HL-60/S4 treated with phorbol 12-myristate 13-acetate at 8.2 ng/mL for 4 days and 3 days (cell line): ENCODE results near the gene PICK1.
"Not testable (repeated sequence)": the region's sequence is repeated elsewhere in the genome, so short reads cannot be mapped to it uniquely, and the experiment has no call there.

Experiments used
- in situ Hi-C: fragments of 300-500 bp; cut with MboI; formaldehyde crosslinking; loops from 2 replicates; pipeline ENCODE4 v1.15.0; 2022; ENCODE audit warnings: low sequenced_read_pairs

Gene PICK1

DNA sequence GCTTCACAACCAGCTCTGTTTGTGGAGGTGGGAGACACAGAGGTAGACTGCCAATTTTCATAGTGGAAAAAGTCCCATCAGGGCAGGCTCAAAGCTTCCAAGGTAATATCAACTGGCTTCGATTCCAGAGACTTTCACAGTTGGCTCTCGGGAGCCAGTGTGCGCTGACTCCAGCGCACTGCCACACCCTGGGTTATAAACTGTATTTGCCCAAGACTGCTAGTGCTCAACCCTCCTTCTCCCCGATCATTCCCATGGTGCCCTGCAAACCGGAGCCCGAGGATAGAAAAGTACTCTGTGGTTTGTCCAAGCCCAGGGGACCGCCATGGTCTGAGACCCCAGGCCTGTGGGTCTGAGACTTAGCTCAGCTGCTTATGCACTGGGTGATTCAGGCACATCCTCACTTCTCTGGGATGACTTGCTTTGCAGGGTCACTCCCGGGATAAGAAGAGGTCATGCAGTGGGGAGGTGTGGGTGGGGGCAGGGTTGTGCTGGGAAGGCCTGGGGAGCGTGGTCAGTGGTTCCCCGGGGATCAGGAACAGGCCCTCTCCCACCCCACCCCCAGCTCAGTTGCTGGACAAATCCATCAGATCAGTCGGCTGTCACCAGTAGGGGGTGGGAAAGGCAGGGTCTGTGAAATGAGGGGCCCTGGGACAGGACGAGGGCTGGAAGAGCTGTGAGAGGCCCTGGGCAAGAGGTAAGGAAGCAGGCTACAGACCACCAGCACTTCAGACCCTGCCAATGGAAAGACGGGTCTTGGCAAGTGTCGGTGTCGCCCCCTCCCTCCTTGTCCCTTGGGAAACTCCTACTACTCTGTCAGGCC, 26.7 kb upstream of the PICK1 start:
- in situ Hi-C loops: no loop called here

DNA sequence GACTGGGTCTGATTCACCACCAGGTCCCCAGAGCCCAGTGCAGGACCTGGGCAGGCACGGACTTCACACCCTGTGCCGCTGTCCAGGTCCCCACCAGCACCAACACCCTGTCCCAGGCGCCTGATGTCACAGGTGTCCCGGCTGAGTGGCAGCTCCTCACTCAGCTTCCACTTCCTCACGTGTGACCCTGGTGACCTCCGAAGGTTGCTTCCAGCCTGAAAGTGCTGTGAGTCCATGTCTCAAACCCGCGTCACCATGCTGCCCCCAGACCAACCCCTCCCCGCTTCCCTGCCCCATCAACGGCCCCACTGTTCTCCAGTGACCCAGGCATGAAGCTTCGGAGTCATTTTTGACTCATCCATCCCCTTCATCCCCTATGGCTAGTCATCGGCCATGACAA, 25.7 kb upstream of the PICK1 start:
- in situ Hi-C loops: no loop called here

DNA sequence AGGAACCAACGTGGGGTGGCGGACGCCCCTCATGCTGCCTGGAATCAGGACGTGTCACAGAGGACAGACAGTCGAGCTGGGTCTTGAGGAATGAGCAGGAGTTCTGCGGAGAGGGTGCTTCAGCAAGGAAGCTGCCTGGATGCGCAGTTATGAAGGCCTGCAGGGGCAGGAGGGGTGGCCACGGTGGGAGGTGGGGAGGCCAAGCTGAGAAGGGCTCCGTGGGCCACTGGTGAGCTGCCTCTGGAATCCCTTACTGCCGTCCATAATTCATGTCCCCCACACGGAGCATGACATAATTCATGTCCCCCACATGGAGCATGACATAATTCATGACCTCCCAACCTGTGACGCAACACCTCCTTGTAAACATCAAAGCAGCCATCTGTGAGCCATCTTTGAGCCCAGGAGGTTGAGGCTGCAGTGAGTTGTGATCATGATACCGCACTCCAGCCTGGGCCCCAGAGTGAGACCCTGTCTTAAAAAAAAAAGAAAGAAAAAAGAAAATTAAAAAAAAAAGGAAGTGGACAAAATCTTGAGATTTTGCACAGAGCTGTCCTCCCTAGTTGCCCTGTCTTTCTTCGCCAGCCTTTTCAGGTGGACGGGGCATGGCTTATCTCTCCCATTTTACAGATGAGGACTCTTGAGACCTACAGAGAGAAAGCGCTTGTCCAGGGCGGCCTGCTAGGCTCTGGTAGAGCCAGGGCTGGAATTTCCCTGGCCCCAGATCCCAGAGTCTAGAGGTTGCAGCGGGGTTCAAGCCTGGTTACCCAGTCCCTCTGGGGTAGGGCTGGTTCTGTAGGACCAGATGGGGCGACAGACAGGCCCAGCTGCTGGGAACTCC, 24.3 kb upstream of the PICK1 start:
- in situ Hi-C loops: no loop called here

DNA sequence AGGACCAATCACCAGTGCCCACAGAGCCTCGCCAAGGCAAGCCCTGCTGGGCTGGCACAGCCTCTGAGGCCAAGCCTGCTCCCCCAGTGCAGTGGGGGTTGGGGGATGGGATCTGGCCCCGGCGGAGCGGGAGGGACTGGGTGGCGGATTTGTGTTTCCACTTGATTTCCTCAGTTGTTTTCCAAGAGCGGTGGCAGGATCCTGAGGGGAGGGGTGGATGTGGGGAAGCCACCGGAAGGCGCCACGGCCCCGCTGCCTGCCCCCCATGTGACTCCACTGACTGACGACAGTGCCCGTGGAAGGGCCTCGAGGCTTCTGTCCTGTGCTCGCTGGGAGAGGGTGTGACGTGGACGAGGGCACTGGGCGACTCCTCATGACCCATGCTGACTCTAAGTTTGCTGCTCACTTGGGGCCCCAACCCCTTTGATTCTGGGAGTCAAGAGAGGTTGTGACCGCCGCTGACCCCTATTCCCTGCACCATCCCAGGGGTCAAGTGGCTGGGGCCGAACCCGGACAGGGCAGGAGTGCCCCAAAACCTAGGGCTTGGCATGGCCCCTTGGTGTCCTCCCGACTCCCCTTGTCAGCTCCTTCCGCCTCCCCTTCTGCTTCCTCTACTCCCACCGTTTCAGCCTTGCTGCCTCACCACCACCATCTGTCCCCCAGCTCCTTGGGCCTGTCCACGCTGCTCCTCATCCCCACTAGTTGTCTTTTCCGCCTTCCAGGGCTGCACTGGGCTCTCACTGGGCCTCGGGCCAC, 23.5 kb upstream of the PICK1 start:
- in situ Hi-C loops: no loop called here

- in situ Hi-C loops: no loop called here
These were observed 22.8 kb upstream of the PICK1 start for GRCh38 chr22:38034278-38034882.

GRCh38 chr22:38034884-38035529, 22.2 kb upstream of the PICK1 start:
- in situ Hi-C loops: no loop called here

DNA sequence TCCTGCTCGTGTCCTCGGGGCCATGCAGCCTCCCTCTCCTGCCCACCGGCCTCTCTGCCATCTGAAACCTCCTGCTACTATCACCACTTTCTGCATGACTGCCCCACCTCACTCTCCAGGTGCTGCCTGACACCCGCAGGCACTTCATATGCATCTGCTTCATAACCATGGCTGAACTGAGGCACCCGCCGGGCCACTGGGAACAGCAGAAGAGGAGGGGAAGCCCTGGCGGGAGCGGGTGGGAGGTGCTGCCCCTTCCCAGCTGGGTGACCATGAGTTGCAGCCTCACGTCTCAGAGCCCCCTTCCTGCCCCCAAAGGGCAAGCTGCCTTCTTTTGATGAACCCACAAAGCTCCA, 21.7 kb upstream of the PICK1 start:
- in situ Hi-C loops: no loop called here

GRCh38 chr22:38036392-38037062, 20.7 kb upstream of the PICK1 start:
- in situ Hi-C loops: no loop called here

DNA sequence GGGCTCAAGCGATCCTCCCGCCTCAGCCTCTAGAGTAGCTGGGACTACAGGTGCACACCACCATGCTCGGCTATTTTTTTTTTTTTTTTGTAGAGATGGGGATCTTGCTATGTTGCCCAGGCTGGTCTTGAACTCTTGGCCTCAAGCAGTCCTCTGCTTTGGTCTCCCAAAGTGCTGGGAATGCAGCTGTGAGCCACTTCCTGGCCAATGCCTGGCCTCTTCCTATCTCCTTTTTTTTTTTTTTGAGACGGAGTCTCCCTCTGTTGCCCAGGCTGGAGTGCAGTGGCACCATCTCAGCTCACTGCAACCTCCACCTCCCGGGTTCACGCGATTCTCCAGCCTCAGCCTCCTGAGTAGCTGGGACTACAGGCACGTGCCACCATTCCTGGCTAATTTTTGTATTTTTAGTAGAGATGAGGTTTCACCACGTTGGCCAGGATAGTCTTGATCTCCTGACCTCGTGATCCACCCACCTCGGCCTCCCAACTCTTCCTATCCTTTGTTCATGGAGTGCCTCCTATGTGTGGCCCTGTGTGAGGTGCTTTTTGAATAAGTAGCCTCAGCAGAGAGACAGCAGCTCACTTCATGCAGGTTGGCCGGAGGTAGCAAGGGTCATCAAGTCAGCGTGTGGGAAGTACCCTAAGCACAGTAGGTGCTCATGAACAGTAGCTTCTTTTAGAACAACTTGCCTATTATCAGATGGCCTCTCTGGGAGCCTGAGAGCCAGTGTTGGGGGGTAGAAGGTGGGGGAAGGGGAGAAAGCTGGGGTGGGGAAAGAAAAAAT, 19.6 kb upstream of the PICK1 start:
- in situ Hi-C loops: not testable (repeated sequence)

DNA sequence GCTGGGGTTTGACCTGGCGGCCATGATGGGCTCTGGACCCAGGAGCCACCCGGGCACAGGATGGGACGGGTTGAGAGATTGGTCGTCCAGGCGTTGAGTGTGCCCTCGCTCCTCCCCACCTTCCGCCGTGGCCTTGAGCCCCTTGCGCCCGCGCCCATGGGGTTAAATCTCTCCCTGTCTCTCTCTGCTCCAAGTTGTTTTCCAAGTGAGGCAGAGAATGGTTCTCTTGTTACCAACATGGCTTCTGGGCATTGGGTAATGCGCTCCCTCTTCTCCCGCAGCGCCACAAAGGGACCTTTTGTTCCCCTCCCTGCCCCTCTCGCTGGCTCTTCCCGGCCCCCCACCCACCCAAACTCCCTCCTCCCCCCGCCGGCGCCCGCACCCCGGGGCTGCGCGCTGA, 18.8 kb upstream of the PICK1 start:
- in situ Hi-C loops: no loop called here

DNA sequence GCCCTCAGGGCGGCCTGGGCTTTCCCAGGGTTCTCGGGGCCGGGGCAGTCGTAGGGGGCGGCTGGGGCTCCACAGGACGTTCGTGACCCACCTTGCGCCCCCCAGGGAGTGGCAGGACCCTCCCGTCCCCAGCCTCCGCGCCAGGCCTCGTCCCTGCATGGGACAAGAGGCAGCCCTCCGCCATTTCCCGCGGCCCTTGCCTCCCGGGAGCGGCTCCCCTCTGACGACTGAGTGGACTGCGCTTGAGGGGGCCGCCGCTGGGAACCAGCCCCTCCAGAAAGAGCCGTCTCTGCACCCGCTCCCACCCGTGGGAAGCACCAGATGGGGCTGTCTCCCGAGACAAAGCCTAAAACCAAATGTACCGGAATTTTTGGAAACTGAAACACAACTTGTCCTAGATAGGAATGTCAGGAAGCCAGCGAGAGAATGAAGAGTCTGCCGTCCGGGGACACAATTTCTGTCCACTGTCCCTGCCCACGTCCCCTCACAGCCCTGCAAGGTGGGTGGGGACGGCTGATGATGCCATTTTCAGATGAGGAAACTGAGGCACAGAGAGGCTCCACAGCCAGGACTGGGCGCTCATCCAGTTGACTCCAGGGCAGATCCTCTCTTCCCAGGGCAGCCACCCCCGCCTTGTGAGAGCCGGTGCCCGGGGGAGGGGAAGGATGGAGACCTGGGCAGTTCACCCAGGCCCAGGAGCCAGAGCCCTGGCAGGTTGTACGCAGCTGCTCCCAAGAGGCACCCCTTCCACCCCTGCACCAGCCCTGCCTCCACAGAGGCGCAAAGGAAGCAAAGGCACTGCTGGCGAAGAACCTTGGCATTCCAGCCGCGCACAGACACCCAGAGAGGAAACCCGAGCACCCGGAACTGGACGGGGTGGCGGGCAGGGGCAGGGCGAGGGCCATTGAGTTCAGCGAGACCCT, 18.1 kb upstream of the PICK1 start:
- in situ Hi-C loops: no loop called here

- in situ Hi-C loops: no loop called here
These were observed 16.0 kb upstream of the PICK1 start for GRCh38 chr22:38040953-38041759.

- in situ Hi-C loops: no loop called here
These were observed 15.3 kb upstream of the PICK1 start for GRCh38 chr22:38041760-38042487.

DNA sequence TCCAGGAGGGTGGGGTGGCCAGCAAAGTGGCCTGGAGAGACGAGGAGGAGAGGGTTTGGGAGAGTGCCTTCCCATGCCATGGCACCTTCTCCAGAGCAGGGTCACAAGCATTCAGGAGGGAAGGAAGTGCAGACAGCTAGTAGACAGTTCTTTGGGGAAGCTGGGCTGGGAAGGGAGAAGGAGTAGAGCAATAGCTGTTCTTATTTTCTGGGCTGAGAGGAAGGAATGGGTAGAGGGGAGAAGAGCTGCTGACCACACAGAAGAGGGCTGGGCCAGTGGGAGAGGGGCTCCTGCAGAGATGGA, 14.8 kb upstream of the PICK1 start:
- in situ Hi-C loops: no loop called here

- in situ Hi-C loops: no loop called here
These were observed 13.8 kb upstream of the PICK1 start for GRCh38 chr22:38043151-38044039.
